Stimulated activated CD8-positive, alpha-beta memory T cell treated with anti-CD3 and anti-CD28 coated beads, Interleukin-15, amount 100 ng/mL, for 1 hour (primary cell): ENCODE data around the gene NPTX1.
"Not testable (repeated sequence)": the region's sequence is repeated elsewhere in the genome, so short reads cannot be mapped to it uniquely, and the experiment has no call there.

Experiments
- DNase-seq: peaks from one replicate; pipeline ENCODE4 v3.0.0-alpha.2; 2020; ENCODE audit warnings: low read depth

NPTX1 gene, protein sequence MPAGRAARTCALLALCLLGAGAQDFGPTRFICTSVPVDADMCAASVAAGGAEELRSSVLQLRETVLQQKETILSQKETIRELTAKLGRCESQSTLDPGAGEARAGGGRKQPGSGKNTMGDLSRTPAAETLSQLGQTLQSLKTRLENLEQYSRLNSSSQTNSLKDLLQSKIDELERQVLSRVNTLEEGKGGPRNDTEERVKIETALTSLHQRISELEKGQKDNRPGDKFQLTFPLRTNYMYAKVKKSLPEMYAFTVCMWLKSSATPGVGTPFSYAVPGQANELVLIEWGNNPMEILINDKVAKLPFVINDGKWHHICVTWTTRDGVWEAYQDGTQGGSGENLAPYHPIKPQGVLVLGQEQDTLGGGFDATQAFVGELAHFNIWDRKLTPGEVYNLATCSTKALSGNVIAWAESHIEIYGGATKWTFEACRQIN

GRCh38 chr17:80475910-80476876 lies at the start of gene NPTX1:
NPTX1 (minus strand) TSS chr17:80476607; CDS start chr17:80476446, 161 bp downstream.
- DNase-seq = no peak

- no peak for DNase-seq
These were observed 47.7 kb upstream of the NPTX1 start for GRCh38 chr17:80523956-80524712.

- no peak for DNase-seq
These were observed 46.8 kb upstream of the NPTX1 start for GRCh38 chr17:80523054-80523744.

- DNase-seq = no peak
These were observed 44.5 kb upstream of the NPTX1 start for GRCh38 chr17:80520810-80521455.

GRCh38 chr17:80519091-80519781 lies 42.8 kb upstream of the NPTX1 start:
- no peak for DNase-seq

- no peak for DNase-seq
These were observed 42.0 kb upstream of the NPTX1 start for GRCh38 chr17:80518392-80518791.

DNA sequence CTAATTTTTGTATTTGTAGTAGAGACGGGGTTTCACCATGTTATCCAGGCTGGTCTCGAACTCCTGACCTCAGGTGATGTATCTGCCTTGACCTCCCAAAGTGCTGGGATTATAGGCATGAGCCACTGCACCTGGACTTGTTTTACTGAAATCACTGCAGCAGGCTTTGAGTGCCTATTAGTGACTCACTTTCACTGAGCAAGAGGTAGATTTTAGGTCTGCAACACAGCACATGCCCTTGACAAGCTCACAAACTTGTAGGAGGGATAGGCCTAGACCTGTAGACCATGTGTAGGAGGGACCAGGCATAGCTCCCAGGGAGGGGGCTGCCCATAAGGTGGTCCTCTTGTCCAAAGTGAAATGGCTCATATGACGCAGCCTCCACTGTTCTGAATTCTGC lies 41.2 kb upstream of the NPTX1 start:
- no peak for DNase-seq

- no peak for DNase-seq
These were observed 39.9 kb upstream of the NPTX1 start for GRCh38 chr17:80516171-80516932.

- no peak for DNase-seq
These were observed 37.5 kb upstream of the NPTX1 start for GRCh38 chr17:80513892-80514291.

- DNase-seq = no peak
These were observed 36.8 kb upstream of the NPTX1 start for GRCh38 chr17:80513201-80513600.

DNA sequence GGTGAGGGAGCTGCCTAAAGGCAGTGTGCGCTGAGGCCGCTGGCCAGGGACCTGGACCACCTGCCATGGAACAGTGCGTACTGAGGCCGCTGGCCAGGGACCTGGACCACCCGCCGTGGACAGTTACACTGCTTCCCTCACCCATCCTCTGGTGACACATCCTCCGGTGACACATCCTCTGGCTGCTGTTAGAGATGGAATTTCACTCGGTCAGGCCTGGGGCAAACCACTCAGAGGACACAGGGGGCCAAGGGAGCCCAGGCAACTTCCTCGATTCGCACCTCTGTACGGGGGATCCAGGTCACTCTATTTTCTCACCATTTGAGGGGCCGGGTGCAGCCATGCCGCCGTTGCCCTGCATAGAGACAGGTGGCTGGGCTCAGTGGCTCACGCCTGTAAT lies 35.8 kb upstream of the NPTX1 start:
- DNase-seq = no peak

DNA sequence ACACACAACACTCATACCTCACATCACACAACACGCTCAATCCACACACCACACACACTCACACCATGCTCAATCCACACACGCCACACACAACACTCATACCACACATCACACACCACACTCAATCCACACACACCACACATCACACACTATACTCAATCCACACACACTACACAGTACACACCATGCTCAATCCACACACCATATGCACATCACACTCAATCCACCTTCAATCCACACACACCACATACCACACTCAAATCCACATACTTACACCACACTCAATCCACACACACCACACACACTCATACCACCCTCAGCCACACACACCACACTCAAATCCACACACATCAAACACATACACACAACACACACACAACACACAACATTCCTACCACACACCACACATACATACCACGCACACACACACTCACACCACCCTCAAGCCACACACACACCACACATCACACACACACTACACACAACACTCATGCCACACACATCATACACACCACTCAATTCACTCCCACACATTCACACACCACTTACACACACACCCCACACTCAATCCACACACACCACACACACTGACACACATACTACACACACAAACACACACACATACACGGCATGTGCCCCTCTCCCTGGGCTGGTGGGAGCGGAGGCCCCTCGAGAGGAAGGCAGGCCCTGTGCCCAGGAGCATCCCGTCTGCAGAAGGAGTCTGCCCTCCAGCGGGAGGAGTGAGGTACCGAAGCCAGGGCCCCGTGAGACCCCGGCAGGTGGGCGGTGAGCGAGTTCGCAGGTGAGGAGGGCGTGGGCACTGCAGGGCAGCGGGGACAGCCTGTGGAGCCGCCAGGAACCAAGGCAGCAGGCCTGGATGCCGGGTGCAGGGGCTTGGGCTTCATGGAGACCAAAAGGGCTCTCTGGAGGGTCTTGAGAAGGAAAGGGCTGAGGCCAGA lies 35.1 kb upstream of the NPTX1 start:
- DNase-seq = no peak

DNA sequence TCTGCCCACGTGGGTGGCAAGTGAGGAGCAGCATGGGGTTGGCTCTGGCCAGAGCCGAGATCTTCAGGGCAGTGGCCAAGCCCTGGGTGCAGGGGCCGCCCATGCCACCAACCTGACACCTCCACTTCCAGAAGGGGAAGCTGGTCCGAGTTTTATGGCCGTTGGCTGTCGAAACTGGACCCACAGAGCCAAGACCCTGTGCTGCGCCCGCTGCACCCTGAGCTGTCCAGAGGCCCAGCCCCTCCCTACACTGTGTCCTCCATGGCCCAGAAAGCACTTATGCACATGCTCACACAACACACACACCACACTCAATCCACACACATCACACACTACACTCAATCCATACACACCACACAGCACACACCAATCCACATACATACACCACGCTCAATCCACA lies 34.4 kb upstream of the NPTX1 start:
- no peak for DNase-seq

- no peak for DNase-seq
These were observed 33.7 kb upstream of the NPTX1 start for GRCh38 chr17:80510132-80510531.

GRCh38 chr17:80509311-80509710 lies 32.9 kb upstream of the NPTX1 start:
- DNase-seq = no peak

GRCh38 chr17:80507965-80508364 lies 31.6 kb upstream of the NPTX1 start:
- DNase-seq = no peak

DNA sequence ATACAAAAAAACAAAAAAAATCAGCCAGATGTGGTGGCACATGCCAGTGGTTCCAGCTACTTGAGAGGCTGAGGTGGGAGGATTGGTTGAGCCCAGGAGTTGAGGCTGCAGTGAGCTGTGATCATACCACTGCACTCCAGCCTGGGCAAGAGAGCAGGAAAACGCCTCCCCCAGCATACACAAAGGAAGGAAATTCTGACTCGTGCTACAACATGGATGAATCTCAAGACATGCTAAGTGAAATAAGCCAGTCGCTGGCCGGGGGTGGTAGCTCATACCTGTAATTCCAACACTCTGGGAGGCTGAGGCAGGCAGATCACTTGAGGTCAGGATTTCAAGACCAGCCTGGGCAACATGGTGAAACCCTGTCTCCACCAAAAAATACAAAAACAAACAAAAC lies 30.8 kb upstream of the NPTX1 start:
- not testable (repeated sequence) for DNase-seq

GRCh38 chr17:80504686-80505413 lies 28.4 kb upstream of the NPTX1 start:
- no peak for DNase-seq
